ENCODE results near the gene ACOT7. TPM values are rescaled to one million over a fixed set of nuclear protein-coding genes. Genes with fewer than 3 reads are reported as not detected.

The ACOT7 gene
- total and polyA plus RNA-seq, 12 donors: 4.0 to 40.4 (median 8.6) TPM

DNA sequence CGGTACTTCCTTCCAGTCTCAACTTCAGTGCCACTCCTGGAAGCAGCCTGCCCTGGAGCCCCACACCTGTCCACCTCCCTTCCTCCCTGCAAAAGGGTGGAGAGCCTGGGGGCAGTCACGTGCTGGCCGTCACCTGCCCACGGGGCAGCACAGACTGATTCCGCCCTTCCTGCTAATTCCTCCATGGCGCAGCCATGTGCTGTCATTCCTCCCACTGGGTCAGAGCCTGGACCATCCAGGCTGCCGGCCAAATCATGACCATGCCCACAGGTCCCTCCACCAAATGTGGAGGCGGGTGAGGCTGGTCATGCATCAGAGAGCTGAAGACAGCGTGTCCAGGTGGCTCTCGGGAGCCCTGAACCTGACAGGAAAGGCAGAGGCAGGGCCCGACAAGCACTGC, 108.2 kb downstream of the ACOT7 start:
- no peak for ATAC-seq

GRCh38 chr1:6282577-6283270, 110.8 kb downstream of the ACOT7 start:
- TF ChIP-seq, protein P1, sequence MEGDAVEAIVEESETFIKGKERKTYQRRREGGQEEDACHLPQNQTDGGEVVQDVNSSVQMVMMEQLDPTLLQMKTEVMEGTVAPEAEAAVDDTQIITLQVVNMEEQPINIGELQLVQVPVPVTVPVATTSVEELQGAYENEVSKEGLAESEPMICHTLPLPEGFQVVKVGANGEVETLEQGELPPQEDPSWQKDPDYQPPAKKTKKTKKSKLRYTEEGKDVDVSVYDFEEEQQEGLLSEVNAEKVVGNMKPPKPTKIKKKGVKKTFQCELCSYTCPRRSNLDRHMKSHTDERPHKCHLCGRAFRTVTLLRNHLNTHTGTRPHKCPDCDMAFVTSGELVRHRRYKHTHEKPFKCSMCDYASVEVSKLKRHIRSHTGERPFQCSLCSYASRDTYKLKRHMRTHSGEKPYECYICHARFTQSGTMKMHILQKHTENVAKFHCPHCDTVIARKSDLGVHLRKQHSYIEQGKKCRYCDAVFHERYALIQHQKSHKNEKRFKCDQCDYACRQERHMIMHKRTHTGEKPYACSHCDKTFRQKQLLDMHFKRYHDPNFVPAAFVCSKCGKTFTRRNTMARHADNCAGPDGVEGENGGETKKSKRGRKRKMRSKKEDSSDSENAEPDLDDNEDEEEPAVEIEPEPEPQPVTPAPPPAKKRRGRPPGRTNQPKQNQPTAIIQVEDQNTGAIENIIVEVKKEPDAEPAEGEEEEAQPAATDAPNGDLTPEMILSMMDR (IDR thresholded peaks at IDR 0.05): no peak
- H3K9me3 ChIP-seq: no peaks in the 10 kb centered on the region
- intact Hi-C loops (cut with DNase I): loop anchor here in 1 of 10 donors (5.0 kb wide), 1 partner anchor 35 kb away; no protein-coding TSS in a partner anchor
- DNase-seq (no peak), ATAC-seq (no peak)
- no peak overlapping the region for H3K27ac ChIP-seq
- H3K27me3 ChIP-seq: no peaks in the 10 kb centered on the region
- WGBS, 2 donors: 93 to 97% methylated on average over 17 of the region's 17 CpGs
- H3K4me1 ChIP-seq: no peaks in the 10 kb centered on the region
- no peaks in the 10 kb centered on the region for H3K36me3 ChIP-seq
- H3K4me3 ChIP-seq: no peak overlapping the region

More for the DNA sequence above, 108.2 kb downstream of the ACOT7 start:
- Histone ChIP-seq H3K9me3 (no peaks in the 10 kb centered on the region), H3K27ac (no peak overlapping the region), H3K4me1 (peaks cover 0 to 16% (median 3%) of the 10 kb centered on the region in 9 donors), H3K4me3 (no peak overlapping the region), H3K36me3 (no peaks in the 10 kb centered on the region), H3K27me3 (no peaks in the 10 kb centered on the region)
- 92 to 94% methylated on average over 11 of the region's 11 CpGs for WGBS, 2 donors
- TF ChIP-seq, protein P1 (IDR thresholded peaks at IDR 0.05): no peak
- intact Hi-C loops (cut with DNase I): no loop called here
- DNase-seq: no peak

GRCh38 chr1:6281511-6282402, 111.8 kb downstream of the ACOT7 start:
- WGBS, 2 donors: 85 to 88% methylated on average over 19 of the region's 19 CpGs
- ATAC-seq (no peak), DNase-seq (no peak)
- Histone ChIP-seq H3K27ac (no peak overlapping the region), H3K9me3 (no peaks in the 10 kb centered on the region), H3K27me3 (no peaks in the 10 kb centered on the region), H3K36me3 (no peaks in the 10 kb centered on the region), H3K4me3 (no peak overlapping the region), H3K4me1 (peaks cover 1 to 4% (median 3%) of the 10 kb centered on the region in 9 donors)
- TF ChIP-seq, protein P1 (IDR thresholded peaks at IDR 0.05): no peak
- intact Hi-C loops (cut with DNase I): loop anchor here in 1 of 10 donors (5.0 kb wide), 1 partner anchor 34 kb away; no protein-coding TSS in a partner anchor

DNA sequence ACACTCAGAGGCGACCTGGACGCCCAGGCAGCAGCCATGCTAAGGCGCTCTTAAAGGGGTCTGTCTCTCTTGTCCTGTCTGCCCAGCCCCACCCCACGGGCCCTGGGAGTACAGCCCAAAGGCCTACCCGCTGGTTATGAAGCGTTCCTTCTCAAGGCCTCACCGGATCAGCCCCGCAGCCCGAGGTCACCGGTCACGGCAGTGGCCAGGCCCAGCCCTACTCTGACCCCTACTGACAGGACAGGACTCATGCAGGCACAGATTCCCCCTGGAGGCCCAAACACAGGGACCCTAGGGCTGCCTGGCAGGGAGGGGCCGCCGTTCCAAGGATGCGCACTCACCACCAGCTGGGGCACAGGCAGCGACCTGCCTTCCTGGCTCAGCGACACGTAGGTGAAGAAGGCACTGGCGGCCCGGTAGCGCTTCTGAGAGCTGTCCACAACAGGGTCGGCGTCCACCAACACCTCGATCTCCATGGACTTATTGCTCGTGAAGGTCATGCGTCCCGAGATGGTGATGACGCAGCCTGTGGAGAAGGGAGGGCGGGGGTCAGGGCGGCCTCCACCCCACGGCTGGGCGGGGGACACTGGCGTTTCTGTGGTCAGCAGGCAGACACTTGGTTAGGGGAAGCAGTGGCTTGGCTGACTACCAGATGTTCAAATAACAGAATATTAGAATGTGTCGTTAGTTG, 112.7 kb downstream of the ACOT7 start:
- Histone ChIP-seq H3K27me3 (no peaks in the 10 kb centered on the region), H3K36me3 (no peaks in the 10 kb centered on the region), H3K4me3 (no peak overlapping the region), H3K9me3 (no peaks in the 10 kb centered on the region), H3K27ac (no peak overlapping the region), H3K4me1 (peaks cover 4 to 13% (median 11%) of the 10 kb centered on the region in 9 donors)
- intact Hi-C loops (cut with DNase I): loop anchor here in 1 of 10 donors (5.0 kb wide), 1 partner anchor 34 kb away; no protein-coding TSS in a partner anchor
- TF ChIP-seq, protein P1 (IDR thresholded peaks at IDR 0.05): peak in 8 of 9 donors; percentile 8 to 56 (median 43)
- ATAC-seq (peak in 3 of 8 donors; percentile 12 to 32 (median 24)), DNase-seq (no peak)
- WGBS, 2 donors: 81 to 82% methylated on average over 33 of the region's 33 CpGs

Measured in heart right ventricle (tissue), 16 donors.